Psoas muscle (tissue), 8 donors: ENCODE measurements around the gene RASAL2. TPM values are rescaled to one million over a fixed set of nuclear protein-coding genes. Genes with fewer than 3 reads are reported as not detected.

Experiments
- ATAC-seq, 4 donors: fragments of 200-7000 bp; cut with Tn5 transposase; one replicate each; pipeline ENCODE4 v1.9.1; 2020; ENCODE audit warnings: moderate library complexity in 3 of 4, mild to moderate bottlenecking in 2 of 4
- DNase-seq, 2 donors: peaks; one replicate each; pipeline ENCODE4 v3.0.0-alpha.2; 2020
- H3K27ac ChIP-seq: fragments of 200-600 bp; one replicate; pipeline ENCODE4 v1.8.0; 2022
- H3K27me3 ChIP-seq, 3 donors: fragments of 200-600 bp in 1 of 3; one replicate each; pipeline versions ENCODE4 v1.6.1 to v1.8.0; 2013 to 2022; ENCODE audit warnings: low read length in 2 of 3, mild to moderate bottlenecking in 2 of 3, moderate library complexity in 1 of 3; ENCODE audit not compliant: insufficient read depth in 3 of 3
- H3K36me3 ChIP-seq, 2 donors: fragments of 200-600 bp in 1 of 2; one replicate each; pipeline versions ENCODE4 v1.6.1 to v1.8.0; 2013 to 2022; ENCODE audit warnings: low read depth in 1 of 2, mild to moderate bottlenecking in 1 of 2, moderate library complexity in 1 of 2; ENCODE audit not compliant: insufficient read depth in 1 of 2
- H3K4me1 ChIP-seq: fragments of 200-600 bp; one replicate; pipeline ENCODE4 v1.8.0; 2022
- H3K4me3 ChIP-seq: fragments of 200-600 bp; one replicate; pipeline ENCODE4 v1.8.0; 2022; ENCODE audit warnings: mild to moderate bottlenecking
- H3K9me3 ChIP-seq: fragments of 200-600 bp; one replicate; pipeline ENCODE4 v1.8.0; 2022
- WGBS, 3 donors: extraction: QIAGEN DNeasy Blood & Tissue Kit; methylation state at CpG; one replicate each; pipeline versions ENCODE4 v1.1.6 to v1.1.7; 2013; 5-methylcytosine and 5-hydroxymethylcytosine counted together
- intact Hi-C, 2 donors: fragments of 100-400 bp; cut with DNase I; formaldehyde crosslinking; loops; one replicate each; pipeline versions ENCODE4 v1.11.0 to v1.14.2; 2022
- polyA plus RNA-seq, 3 donors: library from polyadenylated mRNA; stranded (reverse); fragments of 200-250 nt; gene quantifications; one replicate each; pipeline ENCODE4 v1.2.3, GENCODE V29; 2013
- total RNA-seq, 4 donors: library from RNA; stranded (reverse); fragmentation: NEBNext Ultra II Directional in 2 of 4; extraction: Animal tissue kit (Norgen Biotek cat#: 25700) in 2 of 4; gene quantifications; one replicate each; pipeline versions ENCODE4 v1.2.1 to v1.2.4, GENCODE V29; 2021 to 2023
- TF ChIP-seq, protein P1 (sequence below): fragments of 200-600 bp; IDR thresholded peaks from one replicate; pipeline ENCODE4 v1.8.0; 2022; ENCODE audit warnings: antibody characterized with exemption
- donor health status: healthy with polysubstance abuse.
- donor health status: DM: no; HTN: no; CAD: no; lungs with moderate emphysema.
- donor health status: Bipolar disorder and iron deficiency.
- donor health status: healthy.
- donor health status: DM: yes; HTN: yes; CAD: no.
- donor health status: DM: no; HTN: no; CAD: no.
- donor health status: DM: no; HTN: no; CAD: no.
- donor health status: DM: yes; HTN: yes; CAD: no.

RASAL2 gene
- total and polyA plus RNA-seq, 7 donors = 1.9 to 42.1 (median 5.5) TPM

DNA sequence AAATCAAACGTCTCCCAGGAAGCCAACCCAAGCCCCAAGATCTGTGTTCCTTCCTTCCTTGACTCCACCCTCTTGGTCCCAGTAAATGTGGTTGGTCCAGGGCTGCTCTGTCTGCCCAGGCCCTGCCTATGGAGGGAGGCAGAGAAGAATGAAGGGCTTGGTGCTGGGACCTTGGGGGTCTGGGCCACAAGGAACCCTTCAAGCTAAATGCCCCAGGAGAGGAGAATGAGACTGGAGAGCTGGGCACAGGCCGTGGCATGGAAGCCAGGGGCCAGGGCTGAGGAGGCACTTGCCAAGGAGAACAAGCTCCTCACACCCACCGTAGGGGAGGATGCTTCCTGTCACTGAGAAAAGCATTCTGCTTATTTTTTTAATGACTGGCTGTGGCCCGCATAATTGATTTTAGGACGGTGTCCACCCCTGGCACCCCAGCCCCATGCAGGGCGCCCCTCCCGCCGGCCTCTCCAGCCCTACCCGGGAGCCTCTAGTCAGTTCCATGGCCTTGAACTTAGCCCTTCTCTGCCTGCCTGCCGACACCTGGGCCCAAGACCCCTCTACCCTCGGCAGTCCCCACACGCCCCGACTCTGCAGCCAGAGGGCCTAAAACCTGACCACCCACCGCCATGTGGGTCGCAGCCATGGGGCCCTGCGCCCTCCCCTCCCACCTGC, 402.0 kb downstream of the RASAL2 start:
- no peak for DNase-seq
- H3K9me3 ChIP-seq = no peaks in the 10 kb centered on the region
- H3K4me1 ChIP-seq = no peaks in the 10 kb centered on the region
- intact Hi-C loops = no loop called here
- no peak overlapping the region for H3K27ac ChIP-seq
- WGBS, 3 donors = 86 to 93% (median 87%) methylated on average over 15 to 16 of the region's 16 CpGs
- no peaks in the 10 kb centered on the region for H3K36me3 ChIP-seq
- no peaks in the 10 kb centered on the region for H3K27me3 ChIP-seq
- ATAC-seq = no peak
- TF ChIP-seq, protein P1, sequence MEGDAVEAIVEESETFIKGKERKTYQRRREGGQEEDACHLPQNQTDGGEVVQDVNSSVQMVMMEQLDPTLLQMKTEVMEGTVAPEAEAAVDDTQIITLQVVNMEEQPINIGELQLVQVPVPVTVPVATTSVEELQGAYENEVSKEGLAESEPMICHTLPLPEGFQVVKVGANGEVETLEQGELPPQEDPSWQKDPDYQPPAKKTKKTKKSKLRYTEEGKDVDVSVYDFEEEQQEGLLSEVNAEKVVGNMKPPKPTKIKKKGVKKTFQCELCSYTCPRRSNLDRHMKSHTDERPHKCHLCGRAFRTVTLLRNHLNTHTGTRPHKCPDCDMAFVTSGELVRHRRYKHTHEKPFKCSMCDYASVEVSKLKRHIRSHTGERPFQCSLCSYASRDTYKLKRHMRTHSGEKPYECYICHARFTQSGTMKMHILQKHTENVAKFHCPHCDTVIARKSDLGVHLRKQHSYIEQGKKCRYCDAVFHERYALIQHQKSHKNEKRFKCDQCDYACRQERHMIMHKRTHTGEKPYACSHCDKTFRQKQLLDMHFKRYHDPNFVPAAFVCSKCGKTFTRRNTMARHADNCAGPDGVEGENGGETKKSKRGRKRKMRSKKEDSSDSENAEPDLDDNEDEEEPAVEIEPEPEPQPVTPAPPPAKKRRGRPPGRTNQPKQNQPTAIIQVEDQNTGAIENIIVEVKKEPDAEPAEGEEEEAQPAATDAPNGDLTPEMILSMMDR = no peak
- H3K4me3 ChIP-seq = no peak overlapping the region

DNA sequence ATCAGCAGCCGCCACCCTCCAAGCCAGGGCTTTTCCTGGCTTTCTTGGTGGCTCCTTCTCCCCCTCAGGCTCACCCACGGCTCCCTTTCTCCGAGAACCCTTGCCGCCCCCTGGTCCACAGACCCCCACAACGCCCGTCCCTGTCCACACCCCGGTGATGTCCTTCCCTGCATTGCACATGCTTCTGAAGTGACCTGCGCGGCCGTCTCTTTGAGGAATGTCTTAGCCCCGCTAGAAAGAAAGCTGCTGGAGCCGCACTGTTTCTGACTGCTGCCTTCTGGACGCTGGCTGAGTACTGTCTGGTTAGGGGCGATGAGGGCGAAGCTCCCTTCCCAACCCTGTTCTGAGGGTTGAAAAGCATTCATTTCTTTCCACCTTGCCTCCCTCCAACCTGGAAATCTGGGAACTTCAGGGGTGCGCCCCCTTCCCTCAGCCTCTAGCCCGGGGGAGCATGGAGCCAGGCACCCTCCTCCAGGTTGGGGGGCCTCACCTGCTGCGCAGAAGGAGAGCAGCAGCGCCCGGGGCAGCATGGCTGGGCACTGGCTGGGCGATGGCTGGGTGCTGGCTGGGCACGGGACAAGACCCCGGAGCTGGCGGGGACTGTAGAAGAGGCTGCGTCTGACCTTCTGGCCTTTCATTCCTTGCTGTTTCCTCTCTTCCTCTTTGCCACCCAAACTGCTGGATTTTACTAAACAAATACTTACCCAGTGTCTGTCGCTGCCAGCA, 402.7 kb downstream of the RASAL2 start, which contains the start of gene CLEC20A:
TSS of gene CLEC20A (minus strand) at position 555 of the 726 bp plus-strand sequence. CDS start at position 530, 25 bp downstream.
- Histone ChIP-seq H3K4me3 (no peak within 1 kb of the TSS), H3K27ac (no peak within 1 kb of the TSS), H3K36me3 (no peaks in the 10 kb centered on the region), H3K9me3 (no peaks in the 10 kb centered on the region), H3K27me3 (no peaks in the 10 kb centered on the region), H3K4me1 (no peaks in the 10 kb centered on the region)
- intact Hi-C loops = no loop called here
- TF ChIP-seq, protein P1 = no peak
- WGBS, 3 donors = 95 to 96% (median 95%) methylated on average over 24 to 26 of the region's 26 CpGs
- ATAC-seq (no peak), DNase-seq (no peak)

DNA sequence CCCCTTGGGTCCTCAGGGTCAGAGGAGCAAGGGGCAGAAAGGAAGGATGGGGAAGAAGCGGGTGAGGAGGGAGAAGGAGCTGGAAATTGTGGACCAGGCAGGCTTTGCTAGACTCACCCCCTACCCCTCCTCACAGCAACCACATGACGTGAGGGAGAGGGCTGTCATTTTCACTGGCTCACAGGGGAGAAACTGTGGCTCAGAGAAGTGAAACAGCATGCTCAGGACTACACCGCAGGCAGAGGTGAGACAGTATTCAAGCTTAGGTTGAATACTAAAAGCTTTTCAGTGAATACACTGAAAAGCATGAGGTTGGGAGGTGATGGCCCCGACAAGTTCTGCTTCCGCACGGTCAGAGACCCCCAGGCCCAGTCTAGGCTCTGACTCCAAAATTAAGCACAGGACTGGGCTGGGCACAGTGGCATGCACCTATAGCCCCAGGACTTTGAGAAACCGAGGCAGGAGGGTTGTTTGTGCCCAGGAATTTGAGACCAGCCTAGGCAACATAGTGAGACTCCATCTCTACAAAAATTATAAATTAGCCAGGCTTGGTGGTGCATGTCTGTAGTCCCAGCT, 404.1 kb downstream of the RASAL2 start:
- no peaks in the 10 kb centered on the region for H3K36me3 ChIP-seq
- H3K27me3 ChIP-seq = no peaks in the 10 kb centered on the region
- no peaks in the 10 kb centered on the region for H3K9me3 ChIP-seq
- intact Hi-C loops = no loop called here
- H3K4me1 ChIP-seq = no peaks in the 10 kb centered on the region
- 90% methylated on average over 7 of the region's 7 CpGs for whole genome bisulfite sequencing, 3 donors
- no peak for DNase-seq
- no peak overlapping the region for H3K4me3 ChIP-seq
- TF ChIP-seq, protein P1 = no peak
- H3K27ac ChIP-seq = no peak overlapping the region
- ATAC-seq = no peak

DNA sequence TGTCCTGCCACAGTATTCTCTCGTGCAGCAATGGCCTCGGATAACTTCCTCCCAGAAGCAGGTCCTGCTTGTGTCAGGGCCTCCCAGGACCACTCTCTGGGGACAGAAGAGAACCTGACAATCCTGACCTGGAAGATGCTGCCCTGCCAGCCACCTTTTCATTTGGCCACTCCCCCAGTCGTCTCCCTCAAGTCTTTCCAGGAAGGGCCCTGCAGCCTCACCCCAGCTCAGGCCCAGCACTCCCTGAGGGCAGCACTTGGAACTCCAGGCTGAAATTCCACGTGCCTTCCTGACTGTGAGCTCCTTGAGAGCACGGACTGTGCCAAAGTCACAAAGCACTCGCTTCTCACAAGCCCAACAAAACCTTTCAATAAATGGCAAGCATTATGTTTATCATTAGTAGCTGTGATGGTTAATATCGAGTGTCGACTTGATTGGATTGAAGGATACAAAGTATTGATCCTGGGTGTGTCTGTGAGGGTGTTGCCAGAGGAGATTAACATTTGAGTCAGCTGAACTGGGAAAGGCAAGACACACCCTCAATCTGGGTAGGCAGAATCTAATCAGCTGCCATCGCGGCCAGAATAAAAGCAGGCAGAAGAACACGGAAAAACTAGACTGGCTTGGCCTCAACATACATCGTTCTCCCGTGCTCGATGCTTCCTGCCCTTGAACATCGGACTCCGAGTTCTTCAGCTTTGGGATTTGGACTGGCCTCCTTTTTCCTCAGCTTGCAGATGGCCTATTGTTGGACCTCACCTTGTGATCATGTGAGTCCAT, 405.2 kb downstream of the RASAL2 start:
- Histone ChIP-seq H3K4me3 (no peak overlapping the region), H3K36me3 (no peaks in the 10 kb centered on the region), H3K27ac (no peak overlapping the region), H3K27me3 (no peaks in the 10 kb centered on the region), H3K9me3 (no peaks in the 10 kb centered on the region), H3K4me1 (no peaks in the 10 kb centered on the region)
- TF ChIP-seq, protein P1 = no peak
- DNase-seq = no peak
- intact Hi-C loops = no loop called here
- ATAC-seq = no peak
- WGBS, 3 donors = 82 to 87% (median 84%) methylated on average over 16 of the region's 16 CpGs
